DND-41 (cell line): ENCODE data around the gene OSBPL1A.

Source experiments
- CTCF ChIP-seq: IDR thresholded peaks from 2 replicates; pipeline ENCODE4 v1.5.1; 2012; ENCODE audit warnings: borderline replicate concordance, low read length, moderate library complexity, mild to moderate bottlenecking; ENCODE audit not compliant: poor library complexity, severe bottlenecking; ENCODE audit errors: extremely low read depth
- EZH2 ChIP-seq: IDR thresholded peaks from 3 replicates; pipeline ENCODE4 v1.6.1; 2012; ENCODE audit warnings: borderline replicate concordance, low read depth, mild to moderate bottlenecking, moderate library complexity, low read length, inconsistent platforms; ENCODE audit not compliant: severe bottlenecking

GRCh38 chr18:24386681-24387080 is 10.9 kb downstream of the OSBPL1A start:
- TF ChIP-seq CTCF (no peak), EZH2 (no peak)
